IPS-11a (cell line): ENCODE results near the gene SQSTM1.

Experiments
- H3K4me3 ChIP-seq: one replicate; pipeline ENCODE4 v1.5.1; 2013; ENCODE audit warnings: low read depth, low read length, control low read depth

SQSTM1 gene

DNA sequence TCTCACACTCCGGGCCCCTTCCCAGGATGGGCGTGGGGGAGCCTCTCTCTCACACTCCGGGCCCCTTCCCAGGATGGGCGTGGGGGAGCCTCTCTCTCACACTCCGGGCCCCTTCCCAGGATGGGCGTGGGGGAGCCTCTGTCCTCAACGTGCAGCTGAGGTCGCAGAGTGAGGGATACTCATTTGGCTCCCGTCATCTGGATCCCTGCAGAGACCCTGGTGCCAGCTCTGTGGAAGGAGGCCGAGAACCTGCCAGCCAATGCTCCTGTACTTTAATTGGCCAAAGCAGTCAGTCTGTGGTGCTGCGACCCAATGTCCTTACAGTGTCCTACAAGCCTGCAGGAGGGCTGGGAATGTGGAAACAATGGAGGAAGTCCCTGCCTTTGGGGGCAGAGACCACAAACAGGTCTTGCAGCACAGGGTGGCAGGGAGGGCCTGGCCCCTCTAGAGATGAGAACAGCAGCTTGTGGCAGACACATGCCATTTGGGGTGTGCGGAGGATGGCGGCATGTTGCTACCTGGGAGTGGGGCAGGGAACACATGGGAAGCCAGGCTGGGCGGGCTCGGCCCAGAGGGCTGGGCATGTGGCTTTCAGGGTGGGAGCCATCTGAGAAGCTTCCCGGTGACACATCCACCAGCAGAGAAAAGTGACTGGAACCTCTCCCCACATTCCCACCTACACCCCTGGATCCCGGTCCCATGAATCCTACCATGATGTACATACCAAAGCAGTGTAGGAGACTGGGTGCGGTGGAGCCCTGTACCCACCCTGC, 51.5 kb downstream of the SQSTM1 start:
- H3K4me3 ChIP-seq: no peak overlapping the region

DNA sequence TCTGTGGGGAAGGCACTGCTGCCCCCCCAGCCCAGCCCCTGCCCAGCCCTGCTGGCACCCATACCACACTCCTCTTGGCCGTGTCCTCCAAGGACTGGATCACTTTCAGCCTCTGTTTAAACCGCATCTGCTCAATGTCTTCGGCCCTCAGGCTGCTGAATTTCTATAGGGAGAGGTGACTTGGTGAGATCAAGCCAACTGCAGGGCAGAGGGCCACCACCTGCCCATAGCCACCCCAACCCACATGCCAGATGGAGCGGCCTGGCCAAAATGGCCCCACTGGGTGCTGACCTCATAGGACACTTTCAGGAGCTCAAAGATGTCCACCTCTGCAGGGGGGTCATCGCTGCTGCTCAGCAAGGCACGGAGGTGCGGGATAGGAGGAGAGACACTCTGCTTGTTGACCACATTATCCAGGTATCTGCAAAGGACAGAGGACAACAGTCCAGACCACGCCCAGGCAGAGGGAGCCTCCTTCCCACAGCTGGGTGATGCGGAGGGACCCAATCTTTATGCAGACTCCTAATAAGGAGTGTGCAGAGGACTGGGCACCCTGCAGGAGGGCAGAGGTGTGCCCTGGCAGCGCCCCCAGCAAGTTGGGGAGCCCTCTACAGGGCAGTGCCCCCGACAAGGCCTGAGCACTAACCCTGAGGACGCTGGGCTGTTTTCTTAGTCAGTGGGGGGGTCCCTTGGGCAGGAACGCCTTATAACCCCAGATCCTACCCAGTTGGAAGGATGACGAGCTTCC, 52.3 kb downstream of the SQSTM1 start:
- no peak overlapping the region for H3K4me3 ChIP-seq

DNA sequence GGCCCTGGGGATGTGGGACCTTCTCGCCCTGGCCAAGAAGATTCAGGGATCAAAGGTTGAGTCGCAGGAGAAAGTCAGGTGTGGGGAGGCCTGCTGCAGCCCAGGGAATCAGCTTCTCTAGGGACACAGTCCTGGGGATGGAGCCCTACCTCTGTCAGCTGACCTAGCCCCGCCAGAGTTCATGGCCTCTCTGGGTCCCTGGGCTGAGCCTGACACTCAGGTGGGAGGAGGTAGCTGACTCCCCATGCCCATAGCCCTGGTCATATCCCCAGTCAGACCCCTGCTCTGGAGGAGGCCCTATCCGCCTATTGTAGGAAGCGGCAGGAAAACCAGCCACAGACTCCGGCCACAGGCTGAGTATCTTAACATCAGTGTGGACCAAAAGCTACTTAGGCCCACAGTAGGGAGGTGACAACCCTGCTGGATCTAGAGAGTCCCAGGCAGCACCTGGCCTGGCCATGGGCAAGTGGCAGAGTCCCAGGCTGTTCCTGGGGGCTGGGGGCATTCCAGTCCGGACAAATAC, 52.9 kb downstream of the SQSTM1 start:
- H3K4me3 ChIP-seq: no peak overlapping the region

DNA sequence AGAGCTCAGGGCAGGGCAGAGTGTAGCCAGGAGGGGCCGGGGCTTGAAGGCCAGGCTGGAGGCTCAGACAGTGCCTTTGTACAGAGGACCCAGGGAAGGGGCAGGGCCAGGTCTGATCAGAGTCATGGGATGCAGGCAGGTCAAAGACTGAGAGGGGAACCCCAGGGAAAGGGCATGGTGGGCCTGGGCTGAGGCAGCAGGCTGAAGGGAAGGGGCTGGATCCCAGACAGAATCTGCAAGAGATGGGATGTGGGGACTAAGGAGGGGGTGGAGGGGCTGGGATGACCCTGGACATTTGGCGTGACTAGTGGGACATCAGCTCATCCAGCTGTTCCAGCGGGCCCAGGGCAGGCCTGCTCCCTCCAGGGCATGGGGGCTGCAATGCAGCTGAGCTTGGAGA, 53.4 kb downstream of the SQSTM1 start:
- no peak overlapping the region for H3K4me3 ChIP-seq

DNA sequence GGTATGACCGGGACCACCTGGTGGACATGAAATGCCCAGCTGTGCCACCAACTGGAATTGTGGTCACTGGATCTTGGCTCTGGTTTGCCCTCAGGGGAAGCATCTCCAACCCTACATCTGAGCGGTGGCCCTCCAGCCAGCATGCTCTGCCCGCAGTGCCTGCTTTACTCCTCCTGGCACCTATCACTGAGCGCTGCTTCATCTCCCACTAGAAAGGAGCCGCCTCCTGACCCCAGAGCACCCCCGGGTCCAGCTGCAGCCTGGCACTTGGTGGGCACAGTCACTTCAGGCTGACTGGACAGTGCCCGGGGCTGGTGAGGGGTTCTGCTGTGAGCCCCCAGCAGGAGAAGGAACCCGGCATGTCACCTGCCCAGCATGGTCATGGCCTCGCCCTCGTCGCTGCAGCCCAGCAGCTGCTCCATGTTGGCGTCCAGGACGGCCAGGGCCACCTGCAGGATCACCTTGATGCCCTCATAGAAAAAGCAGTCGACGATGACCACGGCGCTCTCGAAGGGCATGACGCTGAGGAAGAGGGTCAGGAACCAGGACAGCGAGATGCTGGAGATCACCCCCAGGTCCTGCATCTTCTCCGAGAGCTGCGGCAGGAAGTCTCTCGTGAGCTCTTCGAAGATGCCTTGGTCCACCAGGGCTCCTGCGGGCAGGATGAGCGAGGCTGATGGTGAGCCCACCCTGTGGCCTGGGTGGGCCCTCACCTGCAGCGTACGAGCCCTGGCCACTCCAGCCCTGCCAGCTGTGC, 54.0 kb downstream of the SQSTM1 start:
- H3K4me3 ChIP-seq: no peak overlapping the region

DNA sequence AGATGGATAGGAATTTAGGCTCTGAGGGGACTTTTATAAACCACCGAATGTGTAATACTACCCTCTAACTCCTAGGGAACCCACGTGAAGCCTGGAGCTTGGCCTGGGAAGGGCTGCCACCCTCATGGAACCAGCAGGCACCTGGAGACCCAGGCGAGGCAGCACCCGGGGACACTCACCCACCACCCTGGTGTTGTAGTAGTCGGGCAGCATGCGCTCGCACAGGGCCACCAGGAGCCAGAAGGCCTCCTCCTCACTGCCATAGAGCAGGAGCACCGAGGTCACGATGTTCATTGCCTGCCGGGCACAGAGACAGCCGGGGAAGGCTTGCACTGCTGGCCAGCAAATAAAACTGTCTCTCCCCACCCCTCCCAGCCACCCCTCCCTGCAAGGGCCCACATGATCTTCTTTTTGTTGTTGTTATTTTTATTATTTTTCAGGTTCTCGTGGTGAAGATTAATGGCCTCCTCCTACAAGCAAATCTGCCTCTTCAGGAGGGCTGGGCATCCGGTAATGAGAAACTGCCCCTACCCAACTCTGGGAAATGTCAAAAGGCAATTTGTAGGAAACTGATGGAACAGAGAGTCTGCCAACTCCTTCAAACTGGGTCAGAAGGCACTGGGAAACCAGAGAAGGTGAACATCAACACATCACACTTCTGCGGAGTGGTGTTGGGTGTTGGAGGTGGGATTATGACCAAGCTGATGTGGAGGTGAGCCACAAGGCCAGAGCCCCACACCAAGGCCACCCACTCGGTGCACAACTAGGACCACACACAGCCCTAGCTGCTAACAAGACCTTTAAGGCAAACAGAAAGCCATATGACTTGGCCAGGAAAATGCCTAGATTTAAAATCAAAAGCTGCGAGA, 55.3 kb downstream of the SQSTM1 start:
- no peak overlapping the region for H3K4me3 ChIP-seq

DNA sequence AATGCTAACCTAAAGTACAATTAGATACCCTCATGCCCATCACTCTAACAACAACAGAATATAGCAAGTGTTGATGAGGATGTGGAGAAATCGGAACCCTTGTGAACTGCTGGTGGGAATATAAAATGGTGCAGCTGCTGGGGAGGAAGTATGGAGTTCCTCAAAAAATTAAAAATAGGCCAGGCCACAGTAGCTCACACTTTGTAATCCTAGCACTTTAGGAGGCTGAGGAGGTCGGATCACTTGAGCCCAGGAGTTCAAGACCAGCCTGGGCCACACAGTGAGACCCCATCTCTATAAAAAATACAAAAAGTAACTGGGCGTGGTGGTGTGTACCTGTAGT, 55.9 kb downstream of the SQSTM1 start:
- no peak overlapping the region for H3K4me3 ChIP-seq

DNA sequence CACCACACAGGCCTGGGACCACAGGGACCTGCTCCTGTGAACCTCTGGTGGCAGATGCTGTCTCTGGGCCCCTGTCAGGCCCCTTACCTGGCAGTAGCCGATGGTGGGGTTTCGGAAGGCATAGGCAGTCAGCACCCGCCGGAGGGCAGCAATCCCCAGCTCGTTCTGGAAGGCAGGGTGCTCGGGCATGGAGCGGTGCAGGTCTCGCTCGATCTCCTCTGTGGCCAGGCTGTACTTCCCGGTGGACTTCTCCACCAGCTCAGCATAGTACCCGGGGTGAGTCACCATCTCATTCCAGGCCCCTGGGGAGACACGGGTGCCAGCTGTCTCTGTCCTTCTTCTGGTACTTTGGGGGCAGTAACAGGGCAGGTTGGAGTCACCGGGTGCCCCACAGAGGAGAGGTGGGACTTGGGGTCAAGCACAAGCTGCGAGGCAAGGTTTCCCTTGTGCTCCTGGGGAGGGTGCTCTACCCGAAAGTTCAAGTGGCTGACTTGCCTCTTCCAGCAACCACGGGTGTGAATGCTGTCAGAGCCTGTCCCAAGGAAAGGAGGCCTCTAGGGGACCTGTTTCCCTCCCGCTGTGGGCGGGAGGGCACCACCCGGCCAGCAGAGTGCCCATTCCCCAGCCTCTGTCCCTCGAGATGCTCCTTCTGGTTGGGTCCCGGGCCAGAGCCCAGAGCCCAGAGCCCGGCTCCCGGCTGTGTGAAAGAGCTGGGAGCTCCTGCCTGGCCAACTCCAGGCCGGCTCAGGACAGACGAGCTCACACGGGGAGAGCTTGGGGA, 57.7 kb downstream of the SQSTM1 start:
- no peak overlapping the region for H3K4me3 ChIP-seq

DNA sequence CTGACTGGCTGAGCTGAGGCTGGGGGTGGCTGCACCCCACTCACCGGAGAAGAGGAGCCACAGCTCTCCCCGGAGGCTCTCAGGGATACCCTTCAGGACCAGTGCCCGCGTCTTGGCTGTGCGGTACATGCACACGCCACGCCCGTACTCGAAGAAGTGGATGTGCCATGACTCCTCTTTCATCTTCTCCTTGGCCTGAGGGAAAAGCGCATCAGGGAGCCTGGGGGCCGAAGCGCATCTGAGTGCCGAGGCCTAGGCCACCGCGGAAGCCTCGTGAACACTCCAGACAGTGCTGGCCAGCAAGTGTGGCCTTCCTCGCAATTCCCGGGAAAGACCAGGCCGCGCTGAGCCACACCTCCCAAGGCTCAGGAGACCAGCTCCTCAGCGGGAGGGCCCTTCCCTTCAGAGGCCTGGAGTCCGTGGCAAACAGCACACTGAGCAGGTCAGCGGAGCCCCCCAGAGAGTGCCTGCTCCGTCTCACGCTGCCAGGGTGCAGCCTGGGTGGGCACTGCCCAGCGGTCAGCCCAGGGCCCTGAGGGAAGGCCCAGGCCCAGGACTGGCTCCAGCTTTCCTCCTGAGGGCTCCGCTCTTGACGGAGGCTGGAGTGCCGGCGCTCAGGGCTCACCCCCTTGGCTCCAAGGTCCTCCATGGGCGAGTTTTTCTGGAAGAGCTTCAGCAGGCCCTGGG, 58.4 kb downstream of the SQSTM1 start:
- no peak overlapping the region for H3K4me3 ChIP-seq

DNA sequence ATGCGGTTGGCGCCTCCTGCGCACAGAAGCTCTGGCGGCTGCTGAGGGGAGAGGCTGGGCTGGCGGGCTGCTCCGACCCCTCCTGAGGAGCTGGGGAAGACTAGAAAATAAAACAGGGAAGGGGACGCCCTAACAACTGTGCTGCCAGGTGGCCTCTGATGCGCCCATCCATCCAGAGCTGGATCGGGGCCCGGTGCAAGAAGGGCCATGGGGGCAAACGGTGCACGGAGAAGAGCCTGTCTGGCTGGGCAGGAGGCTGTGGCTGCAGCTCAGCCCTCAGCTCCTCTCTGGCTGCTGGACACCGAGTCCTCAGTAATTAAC, 58.9 kb downstream of the SQSTM1 start:
- H3K4me3 ChIP-seq: no peak overlapping the region

DNA sequence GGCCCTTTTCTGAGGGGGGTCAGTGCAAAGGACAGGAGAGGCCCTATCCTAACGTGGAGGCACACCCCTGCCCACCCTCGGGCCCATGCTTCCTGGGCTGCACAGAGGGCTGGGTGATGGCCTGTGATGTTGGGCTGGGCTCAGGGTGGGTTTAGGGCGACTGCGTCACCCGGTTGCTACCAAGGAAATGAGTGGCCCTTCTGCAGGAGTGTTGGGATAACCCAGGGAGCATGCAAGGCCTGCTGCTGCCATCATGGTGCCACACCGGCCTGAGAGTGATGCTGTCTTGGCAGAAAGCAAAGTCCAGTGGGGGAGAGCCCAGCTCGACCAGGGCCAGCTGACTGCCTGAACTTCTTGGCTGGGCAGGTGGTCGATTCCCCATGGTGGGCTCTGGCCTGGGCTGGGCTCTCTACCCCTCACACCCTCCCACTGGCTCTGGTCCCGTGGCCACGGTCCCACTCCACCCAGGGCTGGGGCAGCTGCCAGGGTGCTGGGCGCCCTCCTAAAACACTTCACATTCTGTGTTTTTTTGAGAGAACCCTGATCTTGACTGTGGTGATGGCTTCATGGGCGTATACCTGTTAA, 59.5 kb downstream of the SQSTM1 start:
- no peak overlapping the region for H3K4me3 ChIP-seq

DNA sequence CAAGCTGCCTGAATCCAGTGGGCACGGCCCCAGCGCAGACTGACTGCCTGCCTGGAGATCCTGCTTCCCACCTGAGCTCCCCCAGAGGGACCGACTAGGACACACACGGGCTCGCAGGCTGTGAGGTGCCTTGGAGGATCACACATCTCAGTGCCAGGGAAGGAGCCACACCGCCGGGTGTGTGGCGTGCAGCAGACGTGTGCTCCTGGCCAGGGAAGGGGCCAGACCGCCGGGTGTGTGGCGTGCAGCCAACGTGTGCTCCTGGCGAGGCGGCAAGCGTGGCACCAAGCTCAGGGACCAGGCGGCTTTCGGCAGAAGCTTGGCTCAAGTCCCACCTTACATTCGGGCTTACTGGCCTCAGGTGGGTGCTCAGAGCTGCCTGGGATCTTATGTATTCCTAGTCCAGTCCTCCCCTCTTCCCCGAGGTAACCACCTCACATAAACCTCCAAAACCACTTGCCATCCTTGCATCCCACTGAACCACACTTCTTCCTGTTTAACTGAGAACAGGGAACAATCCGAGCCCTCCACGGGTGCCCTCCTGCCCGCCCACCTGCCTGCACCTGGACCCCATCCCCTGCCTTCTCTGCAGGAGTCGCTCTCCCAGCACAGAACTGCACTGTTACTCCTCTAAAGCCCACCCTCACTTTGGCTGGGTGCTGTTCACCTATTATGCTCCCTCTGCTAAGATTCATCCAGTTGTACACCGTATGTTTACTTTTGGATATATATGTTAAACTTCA, 60.3 kb downstream of the SQSTM1 start:
- no peak overlapping the region for H3K4me3 ChIP-seq

DNA sequence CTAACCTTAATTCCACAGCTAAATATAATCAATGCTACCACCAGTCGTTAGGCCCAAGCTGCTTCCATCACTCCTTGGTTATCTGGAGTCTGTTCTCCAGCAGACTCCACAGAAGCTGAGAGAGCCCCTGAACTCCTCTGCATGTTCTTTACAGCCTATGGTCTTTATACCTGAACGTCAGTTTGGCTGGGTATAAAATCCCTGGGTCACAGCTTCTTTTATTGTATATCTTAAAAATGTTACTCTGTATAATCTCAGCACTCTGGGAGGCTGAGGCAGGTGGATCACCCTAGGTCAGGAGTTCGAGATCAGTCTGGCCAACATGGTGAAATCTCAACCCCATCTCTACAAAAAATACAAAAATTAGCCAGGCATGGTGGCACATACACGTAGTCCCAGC, 61.6 kb downstream of the SQSTM1 start:
- no peak overlapping the region for H3K4me3 ChIP-seq

DNA sequence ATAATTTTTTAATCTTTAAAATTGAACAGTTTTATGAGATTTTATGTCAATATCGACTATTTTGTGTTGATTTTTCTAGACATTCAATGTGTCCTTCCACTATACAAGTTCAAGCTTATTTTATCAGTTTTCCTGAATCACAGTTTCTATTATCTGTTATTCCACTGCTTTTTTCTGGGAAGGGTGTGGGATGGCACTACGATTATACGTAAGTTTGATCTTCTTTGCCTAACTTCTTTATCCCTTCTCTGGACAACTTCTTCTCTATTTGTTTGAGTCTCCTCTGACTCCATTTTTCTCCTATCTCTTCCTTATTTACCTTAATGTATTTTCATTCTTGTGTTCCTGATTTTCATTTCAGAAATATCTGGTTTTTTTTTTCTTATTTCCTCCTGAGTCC, 62.5 kb downstream of the SQSTM1 start:
- H3K4me3 ChIP-seq: no peak overlapping the region

DNA sequence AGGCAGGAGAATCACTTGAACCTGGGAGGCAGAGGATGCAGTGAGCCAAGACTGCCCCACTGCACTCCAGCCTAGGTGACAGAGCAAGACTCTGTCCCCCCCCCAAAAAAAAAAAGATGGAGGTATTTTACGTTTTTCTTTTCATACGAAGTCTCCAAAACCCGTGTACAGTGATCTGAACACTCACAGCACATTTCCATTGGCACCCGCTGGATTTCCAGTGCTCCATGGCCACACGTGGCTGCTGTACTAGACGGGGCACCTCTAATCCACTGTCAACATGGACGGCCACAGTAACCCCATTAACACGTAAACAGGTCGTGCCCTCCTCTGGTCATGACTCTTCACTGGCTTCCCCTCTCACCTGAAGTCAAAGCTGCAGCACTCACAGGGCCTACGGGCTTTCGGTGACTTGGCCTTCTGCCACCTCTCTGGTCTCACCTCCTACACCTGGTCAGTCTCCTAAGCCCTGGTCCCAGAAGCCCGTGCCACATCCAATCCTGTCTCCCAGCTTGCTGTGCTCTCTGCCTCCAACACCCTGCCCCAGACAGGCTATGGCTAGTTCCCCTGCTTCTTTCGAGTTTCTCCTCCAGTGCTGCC, 64.9 kb downstream of the SQSTM1 start:
- H3K4me3 ChIP-seq: no peak overlapping the region

DNA sequence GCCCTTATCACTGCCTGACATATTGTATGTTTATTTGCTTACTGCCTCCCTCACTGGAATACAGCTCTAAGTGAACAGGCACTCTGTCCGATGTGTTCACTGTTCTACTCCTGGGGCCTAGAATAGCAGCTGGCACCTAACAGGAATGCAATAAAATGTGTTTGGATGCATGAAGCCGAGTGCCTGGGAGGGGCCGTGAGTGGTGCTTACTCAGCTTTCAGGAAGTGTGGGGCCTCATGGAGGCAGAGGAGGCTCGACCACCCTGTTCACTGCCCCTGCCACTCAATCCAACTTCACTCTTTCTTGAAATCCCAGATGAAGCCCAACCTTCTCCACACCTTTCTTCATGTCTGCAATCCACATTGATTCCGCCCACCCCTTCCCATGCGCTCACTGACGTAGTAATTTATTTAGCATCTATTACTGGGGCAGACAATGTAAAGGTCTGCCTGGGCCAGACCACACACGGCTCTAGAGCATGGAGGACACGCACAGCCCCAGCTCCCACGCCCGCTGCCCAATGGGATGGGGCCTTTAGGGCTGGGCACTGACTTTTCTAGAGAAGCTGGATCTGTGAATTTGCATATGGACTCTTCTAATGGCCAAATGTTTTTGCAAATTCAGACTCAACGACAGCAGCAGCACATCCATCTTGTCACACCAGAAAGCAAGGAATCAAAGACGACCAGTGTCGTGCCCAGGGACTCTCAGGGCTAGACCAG, 65.6 kb downstream of the SQSTM1 start:
- H3K4me3 ChIP-seq: no peak overlapping the region

DNA sequence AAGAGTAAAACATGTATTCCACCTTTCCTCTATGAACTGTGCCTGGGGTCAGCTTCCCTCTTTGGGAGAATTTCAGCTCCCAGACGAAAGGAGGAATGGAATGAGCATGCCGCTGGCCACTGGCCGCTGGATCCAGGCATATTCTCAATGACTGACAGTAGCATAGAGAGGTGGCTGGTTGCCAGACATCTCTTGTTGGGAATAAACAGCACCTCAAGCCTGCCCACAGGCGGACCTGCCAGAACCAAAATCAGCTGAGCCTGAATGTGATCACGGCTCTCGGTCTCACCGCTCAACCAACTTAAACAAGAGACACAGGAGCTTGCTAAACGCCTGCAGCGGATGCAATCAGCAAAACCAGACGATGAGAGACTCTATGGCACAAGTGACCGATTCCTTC, 66.4 kb downstream of the SQSTM1 start:
- no peak overlapping the region for H3K4me3 ChIP-seq
